Measurements from ENCODE around the gene OTX1.

DNA sequence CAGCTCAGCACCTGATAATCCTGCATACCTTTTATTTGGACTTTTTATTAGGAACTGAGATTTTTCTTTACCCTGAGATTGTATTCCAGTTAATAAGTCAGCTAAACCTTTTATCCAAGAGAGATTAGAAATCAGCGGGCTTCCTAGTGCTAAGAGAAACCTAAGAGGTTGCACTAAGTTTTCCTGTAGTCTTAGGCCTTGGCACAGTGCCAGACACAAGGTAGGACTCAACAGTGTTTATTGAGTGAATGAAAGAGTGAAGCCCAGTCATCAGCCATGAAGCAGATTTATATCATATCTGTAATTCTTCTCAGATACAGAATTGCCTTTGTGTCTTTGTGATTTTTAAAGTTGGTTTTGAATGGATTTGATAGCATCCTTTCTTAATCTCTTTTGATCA lies 13.6 kb downstream of the OTX1 start:
- TF ChIP-seq, protein P1, sequence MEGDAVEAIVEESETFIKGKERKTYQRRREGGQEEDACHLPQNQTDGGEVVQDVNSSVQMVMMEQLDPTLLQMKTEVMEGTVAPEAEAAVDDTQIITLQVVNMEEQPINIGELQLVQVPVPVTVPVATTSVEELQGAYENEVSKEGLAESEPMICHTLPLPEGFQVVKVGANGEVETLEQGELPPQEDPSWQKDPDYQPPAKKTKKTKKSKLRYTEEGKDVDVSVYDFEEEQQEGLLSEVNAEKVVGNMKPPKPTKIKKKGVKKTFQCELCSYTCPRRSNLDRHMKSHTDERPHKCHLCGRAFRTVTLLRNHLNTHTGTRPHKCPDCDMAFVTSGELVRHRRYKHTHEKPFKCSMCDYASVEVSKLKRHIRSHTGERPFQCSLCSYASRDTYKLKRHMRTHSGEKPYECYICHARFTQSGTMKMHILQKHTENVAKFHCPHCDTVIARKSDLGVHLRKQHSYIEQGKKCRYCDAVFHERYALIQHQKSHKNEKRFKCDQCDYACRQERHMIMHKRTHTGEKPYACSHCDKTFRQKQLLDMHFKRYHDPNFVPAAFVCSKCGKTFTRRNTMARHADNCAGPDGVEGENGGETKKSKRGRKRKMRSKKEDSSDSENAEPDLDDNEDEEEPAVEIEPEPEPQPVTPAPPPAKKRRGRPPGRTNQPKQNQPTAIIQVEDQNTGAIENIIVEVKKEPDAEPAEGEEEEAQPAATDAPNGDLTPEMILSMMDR (IDR thresholded peaks at IDR 0.05) = no peak
- TF ChIP-seq POLR2A (IDR thresholded peaks at IDR 0.05) (no peak), EP300 (IDR thresholded peaks at IDR 0.05; ENCODE audit: low read depth) (no peak)
